GM18858 (cell line): ENCODE measurements around the gene STAU1.
"Not testable (repeated sequence)": the region's sequence is repeated elsewhere in the genome, so short reads cannot be mapped to it uniquely, and the experiment has no call there.

Experiments used
- ATAC-seq: cut with Tn5 transposase; IDR thresholded peaks from one replicate; pipeline ENCODE4 v1.9.1; 2021; ENCODE audit not compliant: unreplicated experiment

STAU1 gene

DNA sequence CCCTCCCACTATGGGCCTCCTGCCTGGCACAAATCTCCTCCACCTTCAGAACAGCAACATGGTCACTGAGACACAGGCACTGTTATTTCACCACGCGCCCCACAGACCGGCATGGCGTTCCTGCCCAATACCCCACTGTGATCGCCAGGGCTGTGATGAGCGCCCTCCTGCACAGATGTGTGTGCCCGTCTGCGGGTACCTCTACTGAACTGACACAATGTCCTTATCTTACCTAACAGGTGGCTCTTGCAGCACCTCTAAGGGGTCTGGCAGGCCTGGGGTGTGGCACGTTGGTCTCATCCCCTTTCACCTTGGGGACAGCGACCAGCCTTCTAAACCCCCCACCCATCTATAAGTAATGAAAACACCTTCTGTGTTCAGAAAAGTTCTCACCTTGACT is 64.2 kb downstream of the STAU1 start:
- no peak for ATAC-seq

DNA sequence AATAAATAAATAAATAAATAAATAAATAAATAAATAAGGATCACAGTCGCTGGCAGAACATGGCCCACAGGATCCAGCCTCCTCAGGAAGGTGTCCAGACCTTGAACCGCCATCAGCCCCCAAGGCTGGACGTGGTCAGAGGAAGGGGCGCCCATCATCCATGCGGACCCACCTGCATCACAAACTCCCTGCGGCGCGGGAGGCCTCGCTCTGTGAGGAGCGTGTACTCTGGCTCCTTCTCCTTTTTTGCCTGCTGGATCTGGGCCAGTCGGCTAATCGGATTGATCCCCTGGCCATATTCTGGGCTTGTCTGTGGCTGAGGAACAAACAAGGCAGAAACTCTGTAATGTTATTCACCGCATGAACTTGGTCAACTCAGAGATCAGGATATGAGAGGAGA is 65.2 kb downstream of the STAU1 start:
- ATAC-seq = no peak

DNA sequence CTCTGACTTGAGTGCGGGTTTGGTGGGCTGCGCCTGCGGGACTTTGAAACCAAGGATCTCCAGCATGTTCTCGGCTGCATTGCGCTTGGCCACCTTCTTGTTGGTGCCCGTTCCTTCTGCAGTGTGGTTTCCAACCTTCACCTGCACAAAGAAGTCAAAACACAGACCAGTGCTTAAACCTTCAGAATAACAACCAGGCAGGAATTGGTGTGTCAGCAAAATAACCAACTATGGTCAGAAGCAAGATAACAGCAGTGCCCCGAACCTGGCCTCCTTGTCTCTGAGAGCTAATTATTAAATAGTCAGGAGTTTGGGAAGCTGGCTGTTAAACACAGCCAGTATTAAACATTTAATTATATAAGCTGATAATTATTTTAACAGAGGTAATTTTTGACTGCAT is 68.1 kb downstream of the STAU1 start:
- ATAC-seq = no peak

DNA sequence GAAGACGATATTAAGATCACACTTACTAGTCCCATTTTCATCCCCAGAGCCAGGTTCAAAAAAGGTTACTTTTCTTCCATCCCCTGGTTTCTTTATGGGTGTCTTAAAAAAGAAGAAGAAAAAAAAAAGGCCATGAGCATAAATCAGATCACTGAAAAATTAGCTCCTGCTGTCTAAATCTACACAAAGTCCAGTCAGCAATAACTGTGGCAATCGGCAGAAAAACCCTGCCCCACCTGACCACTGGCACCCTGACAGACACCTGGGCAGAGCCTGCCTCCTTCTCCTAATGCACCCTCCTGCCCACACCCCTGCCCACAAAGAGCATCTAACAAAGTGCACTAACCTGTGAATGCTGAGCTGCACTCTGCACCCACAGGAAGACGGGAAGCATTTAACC is 69.8 kb downstream of the STAU1 start:
- no peak for ATAC-seq

DNA sequence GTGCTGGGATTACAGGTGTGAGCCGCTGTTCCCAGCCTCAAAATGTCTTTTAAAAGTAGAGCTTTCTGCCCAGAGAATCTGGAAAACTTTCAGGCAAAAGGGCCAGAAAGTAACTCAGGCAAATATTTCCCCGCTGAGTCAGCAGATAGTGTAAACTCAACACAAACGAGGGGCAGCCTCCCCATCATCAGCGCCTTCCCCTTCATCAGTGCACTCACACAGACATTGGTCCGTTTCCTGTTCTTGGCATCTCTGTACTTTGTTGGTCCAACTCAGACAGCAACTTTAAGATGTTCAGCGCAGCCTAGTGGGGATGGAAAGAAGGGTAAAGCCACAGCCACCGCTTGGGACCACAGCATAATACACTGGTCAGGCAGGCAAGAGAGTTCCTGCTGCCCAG is 72.6 kb downstream of the STAU1 start:
- no peak for ATAC-seq

DNA sequence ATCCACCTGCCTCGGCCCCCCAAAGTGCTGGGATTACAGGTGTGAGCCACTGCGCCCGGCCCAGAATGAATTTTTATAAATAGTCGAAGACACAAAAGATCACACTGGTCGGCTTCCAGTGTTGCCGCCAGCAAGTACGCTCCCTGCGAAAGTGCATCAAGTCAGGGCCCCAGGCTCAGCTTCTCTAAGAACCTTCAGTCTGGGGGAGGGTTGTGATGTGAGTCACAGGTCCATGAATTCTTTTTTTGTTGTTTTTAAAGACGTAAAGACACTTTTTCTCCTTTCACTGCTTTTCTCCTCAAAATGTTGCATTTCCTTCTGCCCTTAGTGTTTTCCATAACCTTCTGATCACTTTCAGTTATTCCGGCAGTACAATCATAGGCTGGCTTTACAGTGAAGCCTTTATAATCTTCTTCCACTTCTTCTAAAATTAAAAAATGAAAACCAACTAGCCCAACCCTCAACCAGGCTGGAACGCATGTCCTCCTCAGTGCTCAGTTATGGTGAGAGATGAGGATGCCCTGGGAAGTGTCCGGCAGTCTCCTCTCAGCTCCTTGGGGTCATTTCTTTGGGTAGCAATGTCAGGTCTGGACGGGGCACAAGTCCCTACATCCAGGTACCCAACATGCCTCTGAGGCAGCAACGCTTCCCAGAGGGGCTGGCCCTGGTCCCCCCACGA is 75.4 kb downstream of the STAU1 start:
- no peak for ATAC-seq

DNA sequence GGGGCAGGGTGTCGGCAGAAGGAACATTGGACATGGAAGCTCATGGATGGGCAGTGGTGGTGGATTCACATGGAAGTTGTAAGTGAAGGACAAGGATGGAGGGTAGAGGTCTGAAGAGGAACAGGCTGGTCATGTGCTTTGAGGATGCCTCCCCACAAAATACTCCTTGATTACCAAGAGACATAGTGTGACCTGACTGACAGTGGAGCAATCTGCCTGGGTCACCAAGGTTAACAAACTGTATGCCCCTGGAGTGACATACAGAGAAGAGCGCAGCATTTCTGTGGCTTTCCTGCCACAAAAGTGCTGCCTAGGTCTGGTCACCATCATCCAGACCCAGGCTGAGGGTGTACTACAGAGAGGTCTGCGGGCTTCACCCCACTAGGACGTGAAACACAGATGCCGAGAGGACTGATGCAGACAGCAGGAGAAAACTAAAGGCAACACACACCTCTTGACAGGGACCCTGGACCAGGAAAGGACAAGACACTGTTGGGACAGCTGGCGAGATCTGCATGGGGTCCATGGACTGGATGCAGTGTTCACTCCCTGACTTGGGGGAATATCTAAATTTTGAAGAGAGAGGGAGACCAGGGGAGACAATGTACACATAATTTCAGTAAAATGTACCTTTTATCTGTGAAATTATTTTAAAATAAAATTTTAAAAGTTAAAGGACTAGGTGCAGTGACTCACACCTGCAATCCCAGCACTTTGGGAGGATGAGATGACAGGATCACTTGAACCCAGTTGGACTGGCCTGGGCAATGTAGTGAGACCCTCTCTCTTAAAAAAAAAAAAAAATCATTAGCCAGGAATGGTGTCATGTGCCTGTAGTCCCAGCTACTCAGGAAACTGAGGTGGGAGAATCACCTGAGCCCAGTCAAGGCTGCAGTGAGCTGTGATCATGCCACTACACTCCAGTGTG is 77.1 kb downstream of the STAU1 start:
- no peak for ATAC-seq

DNA sequence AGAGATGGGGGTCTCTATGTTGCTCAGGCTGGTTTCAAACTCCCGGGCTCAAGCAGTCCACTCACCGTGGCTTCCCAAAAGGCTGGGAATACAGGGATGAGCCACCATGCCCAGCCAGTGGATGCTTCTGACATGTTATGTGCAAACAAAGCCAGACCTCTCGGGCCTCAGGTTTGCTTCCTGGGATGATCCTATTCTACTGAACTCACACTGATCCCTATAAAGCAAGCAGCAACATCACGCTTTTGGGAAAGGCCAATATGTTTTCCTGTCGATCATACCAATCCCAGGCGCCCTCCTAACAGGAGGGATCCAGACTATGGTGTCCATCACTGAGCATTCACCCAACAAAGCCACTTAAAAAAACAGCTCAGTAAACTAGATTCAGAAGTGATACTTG is 81.8 kb downstream of the STAU1 start:
- ATAC-seq = no peak

DNA sequence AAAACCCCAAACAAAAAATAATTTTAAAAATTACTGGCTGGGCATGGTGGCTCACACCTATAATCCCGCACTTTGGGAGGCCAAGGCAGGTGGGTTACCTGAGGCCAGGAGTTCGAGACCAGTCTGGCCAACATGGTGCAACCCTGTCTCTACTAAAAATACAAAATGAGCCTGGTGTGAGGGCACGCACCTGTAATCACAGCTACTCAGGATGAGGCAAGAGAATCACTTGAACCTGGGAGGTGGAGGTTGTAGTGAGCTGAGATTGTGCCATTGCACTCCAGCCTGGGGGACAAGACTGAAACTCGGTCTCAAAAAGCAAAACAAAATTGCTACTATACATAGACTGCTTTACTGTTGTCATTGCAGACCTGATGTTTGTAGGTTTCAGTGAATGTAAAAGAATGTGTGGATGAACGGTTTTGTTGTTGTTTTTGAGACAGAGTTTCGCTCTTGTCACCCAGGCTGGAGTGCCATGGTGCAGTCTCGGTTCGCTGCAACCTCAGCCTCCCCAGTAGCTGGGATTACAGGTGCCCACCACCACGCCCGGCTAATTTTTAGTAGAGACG is 83.1 kb downstream of the STAU1 start:
- ATAC-seq = not testable (repeated sequence)

DNA sequence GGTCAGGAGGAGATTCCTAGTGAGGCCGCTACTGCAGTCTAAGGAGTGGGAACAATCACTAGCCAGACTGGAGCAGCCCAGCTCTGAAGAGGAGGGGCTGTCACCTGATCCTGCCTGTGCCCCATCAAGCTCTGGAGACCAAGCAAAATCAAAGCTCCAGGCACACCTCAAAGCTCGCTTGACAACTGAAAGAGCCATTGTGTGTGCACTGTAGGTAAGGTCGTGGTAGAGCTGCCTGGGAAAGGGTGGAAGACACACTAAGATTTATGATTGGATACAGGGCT is 83.8 kb downstream of the STAU1 start:
- no peak for ATAC-seq

DNA sequence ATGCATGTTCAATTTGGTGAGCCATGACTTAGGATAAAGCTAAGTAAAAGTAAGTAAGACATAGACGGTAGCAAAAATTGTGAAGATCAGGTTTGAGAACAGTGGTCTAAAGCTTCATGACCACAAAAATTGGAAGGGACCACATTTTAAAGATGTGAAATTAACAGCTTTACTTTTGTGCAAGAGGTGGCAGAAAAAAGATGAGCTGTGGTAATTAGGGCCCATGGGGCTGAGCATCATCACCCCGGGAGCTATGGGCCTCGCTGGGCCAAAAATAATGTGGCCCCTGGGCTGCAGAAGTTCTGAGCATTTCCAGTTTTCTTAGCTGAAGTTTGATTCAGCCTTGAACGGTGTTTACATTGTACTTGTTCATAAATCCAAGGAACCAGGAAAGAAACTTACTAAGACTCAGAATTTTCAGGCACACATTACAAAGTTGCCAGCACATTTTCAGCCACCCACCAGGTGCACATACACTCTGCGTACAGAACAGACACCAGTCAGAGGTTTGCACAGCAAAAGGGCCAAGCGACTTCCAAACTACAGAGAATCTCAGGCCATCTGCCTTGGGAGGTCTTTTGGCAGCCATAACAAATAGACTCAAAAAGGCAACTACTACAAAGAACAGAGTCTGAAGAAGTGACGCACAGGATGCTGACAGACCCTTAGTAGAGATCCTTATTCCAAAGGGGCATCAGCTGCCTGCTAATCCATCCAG is 84.3 kb downstream of the STAU1 start:
- ATAC-seq = no peak

DNA sequence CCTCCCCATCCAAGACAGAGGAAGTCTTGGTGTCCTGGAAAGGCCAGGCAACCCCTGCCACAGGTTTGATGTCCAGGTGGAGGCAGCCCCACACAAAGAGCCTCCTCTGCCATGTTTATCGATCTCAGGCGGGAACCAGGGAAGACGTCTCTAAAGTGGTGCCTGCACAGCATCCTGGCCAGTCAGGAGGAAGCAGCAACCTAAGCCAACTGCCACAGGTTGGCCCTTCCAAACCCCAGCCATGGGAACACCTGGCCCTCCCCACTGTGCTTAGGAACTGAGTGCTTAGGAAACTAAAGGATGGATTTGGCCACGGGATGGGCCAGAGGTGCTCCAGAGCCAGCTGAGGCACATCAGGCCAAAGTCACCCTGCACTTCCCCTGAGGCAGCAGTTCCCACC is 85.1 kb downstream of the STAU1 start:
- ATAC-seq = no peak

DNA sequence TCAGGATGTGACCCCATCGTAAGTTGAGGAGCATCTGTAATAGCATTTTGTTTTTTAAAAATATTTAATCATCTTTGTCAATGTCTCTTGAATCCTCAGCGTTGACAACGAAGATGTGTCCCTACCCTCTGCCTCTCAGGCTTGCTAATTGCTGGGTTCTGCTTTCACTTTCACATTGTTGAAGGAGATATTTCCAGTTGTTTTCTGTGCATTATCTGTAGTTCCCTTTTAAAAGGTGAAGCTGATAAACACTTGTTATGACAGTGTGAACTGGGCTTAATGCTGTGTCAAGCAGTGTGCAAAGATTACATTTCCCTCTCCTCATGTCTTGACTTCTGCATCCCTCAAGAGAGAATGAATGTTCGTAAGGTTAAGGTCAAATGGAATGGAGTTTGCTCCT is 87.2 kb downstream of the STAU1 start:
- ATAC-seq = no peak

DNA sequence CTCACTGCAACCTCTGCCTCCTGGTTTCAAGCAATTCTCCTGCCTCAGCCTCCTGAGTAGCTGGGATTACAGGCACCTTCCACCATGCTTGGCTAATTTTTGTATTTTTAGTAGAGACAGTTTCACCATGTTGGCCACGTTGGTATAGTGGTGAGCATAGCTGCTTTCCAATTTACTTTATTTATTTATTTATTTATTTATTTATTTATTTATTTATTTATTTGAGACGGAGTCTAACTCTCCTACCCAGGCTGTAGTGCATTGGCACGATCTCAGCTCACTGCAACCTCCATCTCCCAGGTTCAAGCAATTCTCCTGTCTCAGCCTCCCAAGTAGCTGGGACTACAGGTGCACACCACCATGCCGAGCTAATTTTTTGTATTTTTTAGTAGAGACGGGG is 87.8 kb downstream of the STAU1 start:
- not testable (repeated sequence) for ATAC-seq

DNA sequence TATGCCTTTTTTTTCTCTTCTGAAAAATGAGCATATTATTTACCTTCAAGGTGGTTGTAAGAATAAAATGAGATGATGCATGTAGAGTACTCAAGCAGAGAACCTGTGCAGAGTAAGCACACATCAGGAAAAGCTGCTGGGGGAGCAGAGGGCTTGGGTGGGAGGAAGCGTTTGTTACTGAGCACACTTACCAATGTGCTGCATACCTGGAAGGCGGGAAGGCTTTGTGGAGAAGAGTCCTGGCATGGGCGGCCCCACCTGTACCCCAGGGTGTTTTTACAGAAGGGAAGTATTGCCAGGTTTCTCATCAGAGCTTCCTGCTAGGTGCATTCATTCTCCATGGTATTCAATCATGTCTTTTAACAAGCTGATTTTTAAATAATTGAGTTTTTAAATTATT is 89.1 kb downstream of the STAU1 start:
- ATAC-seq = no peak

DNA sequence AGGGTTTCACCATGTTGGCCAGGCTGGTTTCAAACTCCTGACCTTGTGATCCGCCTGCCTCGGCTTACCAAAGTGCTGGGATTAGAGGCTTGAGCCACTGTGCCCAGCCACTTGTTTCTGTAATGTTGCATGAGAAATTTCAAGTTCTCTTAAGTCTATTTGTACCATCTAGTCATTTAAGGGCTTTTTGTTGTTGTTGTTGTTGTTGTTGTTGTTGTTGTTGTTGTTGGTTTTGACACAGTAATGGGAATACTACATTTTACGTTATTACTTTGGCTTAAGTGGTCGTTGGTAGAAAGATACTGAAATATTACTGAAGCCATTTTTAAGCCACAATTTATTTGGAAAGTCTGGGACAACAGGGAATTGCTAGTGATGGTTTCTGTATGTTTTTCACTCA is 90.0 kb downstream of the STAU1 start:
- no peak for ATAC-seq

DNA sequence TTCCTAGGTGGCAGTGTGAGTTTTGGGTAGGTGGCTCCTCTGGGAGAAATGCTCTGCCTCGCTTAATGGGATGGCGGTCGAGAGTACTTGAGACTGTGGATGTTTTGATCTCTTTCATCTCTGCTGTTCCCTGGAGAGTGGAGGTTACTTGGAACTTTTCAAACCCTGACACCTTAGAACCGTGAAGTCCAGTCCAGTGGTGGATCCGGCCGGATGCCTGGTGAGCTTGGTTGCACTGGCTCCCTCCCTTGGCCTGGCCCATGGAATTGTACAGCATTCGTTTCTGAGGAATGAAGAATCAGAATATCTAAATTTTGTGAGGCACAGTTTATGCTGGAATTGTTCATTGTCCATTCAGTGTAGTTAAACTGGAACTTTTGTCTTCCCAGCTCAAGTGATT is 91.0 kb downstream of the STAU1 start:
- ATAC-seq = no peak

DNA sequence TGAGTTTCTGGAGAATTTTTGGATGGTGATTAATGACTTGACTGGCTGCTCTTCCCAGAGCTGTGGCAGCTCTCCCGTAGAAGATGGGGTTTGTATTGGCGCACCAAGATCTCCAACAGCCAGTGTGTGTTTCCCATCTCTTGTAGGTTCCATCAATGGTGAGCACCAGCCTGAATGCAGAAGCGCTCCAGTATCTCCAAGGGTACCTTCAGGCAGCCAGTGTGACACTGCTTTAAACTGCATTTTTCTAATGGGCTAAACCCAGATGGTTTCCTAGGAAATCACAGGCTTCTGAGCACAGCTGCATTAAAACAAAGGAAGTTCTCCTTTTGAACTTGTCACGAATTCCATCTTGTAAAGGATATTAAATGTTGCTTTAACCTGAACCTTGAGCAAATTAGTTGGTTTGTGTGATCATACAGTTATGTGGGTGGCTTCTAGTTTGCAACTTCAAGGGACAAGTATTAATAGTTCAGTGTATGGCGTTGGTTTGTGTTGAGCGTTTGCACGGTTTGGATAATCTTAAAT is 91.9 kb downstream of the STAU1 start:
- ATAC-seq = no peak

DNA sequence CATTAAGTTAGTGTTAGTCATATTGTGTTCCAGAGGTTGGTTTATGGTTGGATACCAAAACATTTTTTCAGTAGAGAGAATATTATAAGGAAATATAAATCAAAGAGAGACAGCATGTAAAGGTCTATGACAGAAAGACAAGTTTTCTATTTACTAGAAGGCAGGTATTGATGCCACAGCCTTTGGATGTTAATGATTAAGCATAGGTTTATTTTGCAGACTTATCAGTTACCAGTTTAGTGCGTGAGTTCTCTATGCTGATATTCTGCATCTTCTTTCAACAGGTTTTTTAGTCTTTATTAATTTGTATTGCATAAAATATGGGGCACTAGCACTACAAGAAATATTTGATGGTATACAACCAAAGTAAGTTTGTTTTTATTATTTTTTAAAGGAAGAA is 96.4 kb downstream of the STAU1 start:
- ATAC-seq = no peak

DNA sequence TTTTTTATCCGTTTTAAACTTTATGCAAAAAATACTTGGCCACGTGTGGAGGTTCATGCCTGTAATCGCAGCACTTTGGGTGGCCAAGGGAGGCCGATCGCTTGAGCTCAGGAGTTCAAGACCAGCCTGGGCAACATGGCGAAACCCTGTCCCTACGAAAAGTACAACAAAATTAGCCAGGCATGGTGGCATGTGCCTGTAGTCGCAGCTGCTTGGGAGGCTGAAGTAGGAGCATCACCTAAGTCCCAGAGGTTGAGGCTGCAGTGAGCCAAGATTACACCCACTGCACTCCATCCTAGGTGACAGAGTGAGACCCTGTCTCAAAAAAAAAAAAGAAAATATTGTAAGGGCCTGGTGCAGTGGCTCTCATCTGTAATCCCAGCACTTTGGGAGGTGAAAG is 97.0 kb downstream of the STAU1 start:
- ATAC-seq = no peak

DNA sequence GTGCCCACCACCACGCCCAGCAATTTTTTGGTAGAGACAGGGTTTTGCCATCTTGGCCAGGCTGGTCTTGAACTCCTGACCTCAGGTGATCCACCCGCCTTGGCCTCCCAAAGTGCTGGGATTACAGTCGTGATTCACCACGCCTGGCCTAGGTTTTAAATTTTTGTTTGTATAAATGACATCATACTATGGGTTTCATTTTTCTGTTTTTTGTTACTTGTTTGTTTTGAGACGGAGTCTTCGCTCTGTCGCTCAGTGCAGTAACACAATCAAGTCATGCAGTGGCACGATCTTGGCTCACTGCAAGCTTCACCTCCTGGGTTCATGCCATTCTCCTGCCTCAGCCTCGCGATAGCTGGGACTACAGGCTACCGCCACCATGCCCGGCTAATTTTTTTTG is 105.8 kb downstream of the STAU1 start:
- ATAC-seq = not testable (repeated sequence)

DNA sequence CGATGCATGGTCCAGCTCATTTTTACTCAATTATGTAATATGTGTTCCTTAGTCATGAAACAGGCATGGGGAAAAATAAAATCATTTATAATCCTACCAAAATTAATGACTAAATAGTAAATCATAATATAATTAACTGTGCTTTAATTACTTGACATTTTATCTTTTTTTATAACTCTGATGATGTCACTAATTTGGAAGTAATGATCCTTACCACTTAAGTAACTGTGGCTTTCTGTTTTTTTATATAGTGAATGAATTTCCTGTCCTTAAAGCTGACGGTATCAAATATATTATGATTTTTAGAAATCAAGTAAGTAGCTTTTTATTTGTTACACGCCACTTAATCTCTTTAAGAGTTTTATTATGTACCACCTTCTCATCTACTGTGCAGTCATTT is 109.8 kb downstream of the STAU1 start:
- ATAC-seq = no peak
